Pancreas (tissue), 10 donors: ENCODE results near the gene CHRNB1. TPM values are rescaled to one million over a fixed set of nuclear protein-coding genes. Genes with fewer than 3 reads are reported as not detected.
"Not testable (repeated sequence)": the region's sequence is repeated elsewhere in the genome, so short reads cannot be mapped to it uniquely, and the experiment has no call there.

Experiments
- ATAC-seq, 4 donors: fragments of 200-7000 bp; cut with Tn5 transposase; one replicate each; pipeline versions ENCODE4 v1.8.0 to v1.9.1; 2020; ENCODE audit warnings: mild to moderate bottlenecking in 4 of 4, moderate library complexity in 4 of 4
- DNase-seq, 6 donors: peaks; one replicate each; pipeline ENCODE4 v3.0.0-alpha.2; 2020
- FAIRE-seq: peaks from 2 replicates; lab custom pipeline; 2012; peaks lifted over from hg19 to GRCh38; lab: Jason Lieb, UNC
- H3K27ac ChIP-seq, 4 donors: fragments of 200-600 bp; sonication (generic); 1 replicate in 3 of 4; 2 replicates in 1 of 4; pipeline versions ENCODE4 v1.5.0 to v1.8.0; 2020
- H3K27me3 ChIP-seq, 4 donors: fragments of 200-600 bp; one replicate each; pipeline ENCODE4 v1.8.0; 2021
- H3K36me3 ChIP-seq, 3 donors: fragments of 200-600 bp; sonication (generic) in 1 of 3; one replicate each; pipeline versions ENCODE4 v1.5.0 to v1.8.0; 2020 to 2021
- H3K4me1 ChIP-seq, 3 donors: fragments of 200-600 bp; one replicate each; pipeline ENCODE4 v1.8.0; 2021
- H3K4me3 ChIP-seq, 4 donors: fragments of 200-600 bp; sonication (generic) in 2 of 4; one replicate each; pipeline versions ENCODE4 v1.5.0 to v1.8.0; 2020 to 2021
- H3K9me3 ChIP-seq, 4 donors: fragments of 200-600 bp; one replicate each; pipeline ENCODE4 v1.8.0; 2021
- CTCF ChIP-seq, 4 donors: fragments of 200-600 bp; sonication (generic) in 3 of 4; IDR thresholded peaks; one replicate each; pipeline versions ENCODE4 v1.5.0 to v1.8.0; 2021; ENCODE audit warnings: antibody characterized with exemption in 4 of 4
- WGBS, 2 donors: extraction: QIAGEN DNeasy Blood & Tissue Kit; methylation state at CpG; one replicate each; pipeline ENCODE4 v1.1.7; 2013; 5-methylcytosine and 5-hydroxymethylcytosine counted together
- intact Hi-C, 3 donors: fragments of 100-400 bp; cut with DNase I; formaldehyde crosslinking; loops; one replicate each; pipeline versions ENCODE4 v1.11.1 to v1.14.2; 2022
- polyA plus RNA-seq, 2 donors: library from polyadenylated mRNA; stranded (reverse); fragments of 200-250 nt; gene quantifications; one replicate each; pipeline ENCODE4 v1.2.3, GENCODE V29; 2013
- total RNA-seq, 6 donors: library from RNA; stranded (reverse); fragmentation: NEBNext Ultra II Directional in 4 of 6; extraction: Animal tissue kit (Norgen Biotek cat#: 25700) in 4 of 6; gene quantifications; one replicate each; pipeline versions ENCODE4 v1.2.1 to v1.2.4, GENCODE V29; 2021 to 2023
- donor health status: healthy with polysubstance abuse.
- donor health status: DM: no; HTN: no; CAD: no; lungs with moderate emphysema.
- donor health status: DM: no; HTN: no; CAD: no.
- donor health status: control.
- donor health status: control.
- donor health status: Bipolar disorder and iron deficiency.
- donor health status: DM: yes; HTN: yes; CAD: no.
- donor health status: DM: no; HTN: no; CAD: no.
- donor health status: DM: no; HTN: no; CAD: no.
- donor health status: DM: yes; HTN: yes; CAD: no.

The CHRNB1 gene
- total and polyA plus RNA-seq, 8 donors, result 7.5 to 15.0 (median 9.7) TPM

GRCh38 chr17:7478276-7479212 lies 33.7 kb downstream of the CHRNB1 start:
- ATAC-seq (peak; percentile 37 to 54 (median 42)), FAIRE-seq (no peak), DNase-seq (peak; percentile 64 to 84 (median 72))
- Histone ChIP-seq H3K4me1 (peaks cover 0 to 17% (median 16%) of the 10 kb centered on the region in 3 donors), H3K4me3 (peak overlapping the region; percentile 89 to 98 (median 98)), H3K27ac (peak overlapping the region; percentile 98 to 99 (median 98)), H3K9me3 (no peaks in the 10 kb centered on the region), H3K27me3 (no peaks in the 10 kb centered on the region), H3K36me3 (no peaks in the 10 kb centered on the region)
- no peak for TF ChIP-seq CTCF (IDR thresholded peaks at IDR 0.05)
- intact Hi-C loops, result loop anchor here in 2 of 3 donors (5.0 kb wide), 1 partner anchor 36 kb away; no protein-coding TSS in a partner anchor
- WGBS, 2 donors, result 21 to 22% methylated on average over 40 of the region's 40 CpGs

DNA sequence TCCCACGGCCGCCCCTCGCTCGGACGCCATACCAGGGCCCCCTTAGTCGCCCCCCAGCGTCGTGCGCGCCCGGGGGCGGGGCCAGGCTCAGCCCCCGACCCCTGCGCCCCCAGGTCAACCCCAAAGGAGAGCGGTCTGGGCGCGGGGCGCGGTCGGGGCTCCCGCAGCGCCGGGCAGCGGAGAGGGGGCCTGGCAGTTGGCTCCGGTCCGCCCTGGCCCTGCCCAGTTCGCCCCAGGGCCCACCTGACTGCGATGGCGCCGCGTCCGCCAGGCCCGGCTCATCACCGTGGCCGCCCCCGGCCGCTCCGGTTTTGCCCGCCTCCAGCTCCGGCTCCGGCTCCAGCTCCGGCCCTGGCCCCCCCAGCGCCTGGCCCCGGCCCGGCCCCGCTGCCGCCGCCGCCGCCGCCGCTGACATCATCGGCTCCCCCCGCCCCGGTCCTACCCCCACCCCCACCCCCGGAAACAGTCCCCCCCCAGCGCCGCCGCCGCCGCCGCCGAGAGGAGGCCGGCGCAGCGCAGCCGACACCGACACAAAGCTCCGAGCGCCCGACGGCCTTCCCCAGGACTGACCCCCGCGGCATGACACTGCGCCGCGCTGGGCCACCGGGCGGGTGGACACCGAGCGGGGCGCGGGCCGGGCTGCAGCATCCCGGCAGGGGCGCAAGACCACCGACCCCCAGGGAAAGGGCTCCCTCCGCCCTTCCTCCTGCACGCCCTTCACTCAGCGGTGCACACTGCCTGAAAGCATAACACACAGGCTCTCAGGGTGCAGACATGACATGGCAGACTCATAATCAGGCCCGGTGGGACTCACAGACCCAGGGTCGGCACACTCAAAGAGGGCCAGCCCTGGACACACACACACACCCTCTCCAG lies 34.6 kb downstream of the CHRNB1 start, which contains the start of gene ZBTB4:
Gene ZBTB4, minus strand, starts transcription at position 419 of the 876 bp plus-strand sequence. CDS start 12,830 bp downstream, outside the sequence.
- Histone ChIP-seq H3K36me3 (no peaks in the 10 kb centered on the region), H3K27ac (peak within 1 kb of the TSS; percentile 98 to 99 (median 98)), H3K27me3 (no peaks in the 10 kb centered on the region), H3K9me3 (no peaks in the 10 kb centered on the region), H3K4me1 (peaks cover 0 to 17% (median 16%) of the 10 kb centered on the region in 3 donors), H3K4me3 (peak within 1 kb of the TSS; percentile 89 to 98 (median 98))
- FAIRE-seq (no peak), DNase-seq (peak in 5 of 6 donors; percentile 51 to 86 (median 80)), ATAC-seq (peak in 3 of 4 donors; percentile 2 to 25 (median 16))
- WGBS, 2 donors, result 0 to 1% methylated on average over 41 to 92 of the region's 92 CpGs
- intact Hi-C loops, result loop anchor here in 2 of 3 donors (5.0 kb wide), 1 partner anchor 37 kb away; no protein-coding TSS in a partner anchor
- no peak for TF ChIP-seq CTCF (IDR thresholded peaks at IDR 0.05)

- peaks cover 0 to 17% (median 16%) of the 10 kb centered on the region in 3 donors for H3K4me1 ChIP-seq
- DNase-seq, result no peak
- intact Hi-C loops, result no loop called here
Observed at GRCh38 chr17:7480089-7480384, 35.2 kb downstream of the CHRNB1 start.

DNA sequence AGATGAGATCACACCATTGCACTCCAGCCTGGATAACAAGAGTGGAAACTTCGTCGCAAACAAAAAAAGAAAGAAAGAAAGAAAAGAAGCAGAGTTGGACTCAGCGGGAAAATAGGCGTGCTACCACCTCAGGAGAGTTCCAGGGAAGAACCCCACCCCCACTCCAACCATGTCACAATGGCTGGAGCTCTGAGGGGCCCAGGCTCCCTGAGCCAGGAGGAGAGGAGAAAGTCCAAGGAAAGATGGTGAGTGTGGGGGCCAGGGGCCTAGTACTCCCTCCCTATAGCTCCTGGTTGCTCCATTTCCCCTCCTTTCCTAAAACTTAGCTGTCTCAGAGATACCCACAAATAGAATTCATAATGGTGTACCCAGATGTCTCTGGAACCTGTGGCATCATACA lies 36.4 kb downstream of the CHRNB1 start, which contains the start of gene SLC35G6:
Gene SLC35G6, plus strand, starts transcription at position 172 of the 400 bp plus-strand sequence. Its CDS starts 71 bp downstream, at position 243.
- Histone ChIP-seq H3K27ac (peak within 1 kb of the TSS; percentile 98 to 99 (median 98)), H3K4me1 (peaks cover 5 to 19% (median 9%) of the 10 kb centered on the region in 3 donors)
- H3K9me3 ChIP-seq, H3K36me3 ChIP-seq, H3K4me3 ChIP-seq, ATAC-seq, H3K27me3 ChIP-seq, DNase-seq, intact Hi-C loops, FAIRE-seq: not testable (repeated sequence)
- 93 to 94% methylated on average over 4 of the region's 4 CpGs for WGBS, 2 donors

More at GRCh38 chr17:7480089-7480384, 35.2 kb downstream of the CHRNB1 start:
- FAIRE-seq (no peak), ATAC-seq (no peak)
- Histone ChIP-seq H3K27ac (peak overlapping the region; percentile 98 to 99 (median 98)), H3K36me3 (no peaks in the 10 kb centered on the region), H3K9me3 (no peaks in the 10 kb centered on the region), H3K4me3 (peak overlapping the region; percentile 89 to 98 (median 98)), H3K27me3 (no peaks in the 10 kb centered on the region)
- 5 to 7% methylated on average over 8 of the region's 8 CpGs for WGBS, 2 donors
- no peak for TF ChIP-seq CTCF (IDR thresholded peaks at IDR 0.05)

- 84 to 87% methylated on average over 30 to 31 of the region's 31 CpGs for WGBS, 2 donors
- H3K27me3 ChIP-seq, H3K27ac ChIP-seq, H3K36me3 ChIP-seq, ATAC-seq, FAIRE-seq, intact Hi-C loops, H3K9me3 ChIP-seq, H3K4me3 ChIP-seq: not testable (repeated sequence)
- H3K4me1 ChIP-seq, result peaks cover 9 to 27% (median 13%) of the 10 kb centered on the region in 3 donors
- DNase-seq, result peak in 1 of 6 donors; percentile 77
Observed at GRCh38 chr17:7481842-7482741, 37.2 kb downstream of the CHRNB1 start.

DNA sequence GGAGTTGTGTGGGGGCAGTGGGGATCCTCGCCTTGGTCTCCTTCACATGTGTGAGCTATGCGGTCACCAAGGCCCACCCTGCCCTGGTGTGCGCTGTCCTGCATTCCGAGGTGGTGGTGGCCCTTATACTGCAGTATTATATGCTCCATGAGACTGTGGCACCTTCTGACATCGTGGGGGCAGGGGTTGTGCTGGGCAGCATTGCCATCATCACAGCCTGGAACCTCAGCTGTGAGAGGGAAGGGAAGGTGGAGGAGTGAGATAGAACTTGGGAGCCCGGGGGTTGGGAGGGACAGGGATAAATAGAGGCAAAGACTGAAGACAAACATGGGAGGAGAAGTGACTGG lies 37.9 kb downstream of the CHRNB1 start:
- 73 to 74% methylated on average over 6 of the region's 6 CpGs for WGBS, 2 donors
- Histone ChIP-seq H3K4me1 (peaks cover 15 to 28% (median 20%) of the 10 kb centered on the region in 3 donors), H3K27ac (peak overlapping the region; percentile 90 to 100 (median 100)), H3K4me3 (peak overlapping the region in 2 of 4 donors; percentile 57 to 68)
- intact Hi-C loops, DNase-seq, ATAC-seq, H3K27me3 ChIP-seq, H3K9me3 ChIP-seq, FAIRE-seq, H3K36me3 ChIP-seq: not testable (repeated sequence)
